ENCODE measurements around the gene KRT86. TPM values are rescaled to one million over a fixed set of nuclear protein-coding genes. Genes with fewer than 3 reads are reported as not detected.

KRT86 gene
- total RNA-seq, 4 donors from 2014 or later, result 3.6 TPM; not detected in 3

GRCh38 chr12:52316290-52316689 lies 41.8 kb downstream of the KRT86 start:
- in situ Hi-C loops (cut with MboI; ENCODE audit: low pct_ligation_motif_present in 1 of 4, low pct_unique_long_range_greater_than_20kb in 1 of 4, low sequenced_read_pairs in 3 of 4), result no loop called here
- Histone ChIP-seq H3K9me3 (no peaks in the 10 kb centered on the region), H3K4me1 (peaks cover 0 to 3% (median 0%) of the 10 kb centered on the region in 4 donors), H3K27me3 (peaks cover 21% of the 10 kb centered on the region), H3K4me3 (no peak overlapping the region), H3K36me3 (no peaks in the 10 kb centered on the region), H3K27ac (no peak overlapping the region)
- 80% methylated on average over 9 of the region's 9 CpGs; no CpG with 5 or more reads in 1 of the 2 donors for WGBS, 2 donors (ENCODE audit: low coverage in 1 of 2)
- no peak for TF ChIP-seq POLR2AphosphoS5 (IDR thresholded peaks at IDR 0.05)
- intact Hi-C loops (cut with DNase I; ENCODE audit: low total_unique reads), result no loop called here
- no peak for DNase-seq

- intact Hi-C loops (cut with DNase I; ENCODE audit: low total_unique reads), result no loop called here
- Histone ChIP-seq H3K4me1 (peaks cover 0 to 4% (median 0%) of the 10 kb centered on the region in 4 donors), H3K4me3 (no peak overlapping the region), H3K9me3 (no peaks in the 10 kb centered on the region), H3K36me3 (no peaks in the 10 kb centered on the region), H3K27ac (no peak overlapping the region), H3K27me3 (peaks cover 20% of the 10 kb centered on the region)
- in situ Hi-C loops (cut with MboI; ENCODE audit: low pct_ligation_motif_present in 1 of 4, low pct_unique_long_range_greater_than_20kb in 1 of 4, low sequenced_read_pairs in 3 of 4), result no loop called here
- 92 to 96% methylated on average over 4 to 11 of the region's 11 CpGs for WGBS, 2 donors (ENCODE audit: low coverage in 1 of 2)
- TF ChIP-seq EP300 (IDR thresholded peaks at IDR 0.05; ENCODE audit: low read depth) (no peak), POLR2A (IDR thresholded peaks at IDR 0.05) (no peak)
- DNase-seq, result no peak
Measured at GRCh38 chr12:52316701-52317100, 42.3 kb downstream of the KRT86 start.

DNA sequence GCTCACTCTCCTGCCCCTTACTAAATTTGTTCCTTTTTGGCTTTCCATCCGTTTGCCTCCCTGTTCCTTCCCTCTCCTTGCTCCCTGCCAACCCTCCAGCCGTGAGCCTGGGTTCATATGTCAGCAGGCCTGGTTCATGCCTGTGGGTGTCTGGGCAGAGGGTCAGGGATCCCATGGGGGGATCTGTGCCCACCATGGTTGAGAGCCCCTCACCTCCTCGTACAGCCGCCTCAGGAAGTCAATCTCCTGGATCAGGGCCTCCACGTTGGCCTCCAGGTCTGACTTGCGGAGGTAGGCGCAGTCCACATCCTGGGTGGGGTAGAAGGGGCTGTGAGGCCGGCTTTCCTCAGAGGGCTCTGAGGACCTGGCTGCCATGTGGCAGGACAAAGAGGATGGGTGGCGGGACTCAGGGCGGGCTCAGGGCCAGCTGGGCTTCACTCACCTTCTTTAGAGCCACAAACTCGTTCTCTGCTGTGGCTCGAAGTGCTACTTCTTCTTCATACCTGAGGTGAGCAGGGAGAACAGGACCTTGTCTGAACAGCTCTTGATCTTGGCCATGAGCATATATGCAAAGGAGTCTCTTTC lies 43.1 kb downstream of the KRT86 start:
- Histone ChIP-seq H3K4me1 (peaks cover 0 to 4% (median 0%) of the 10 kb centered on the region in 4 donors), H3K36me3 (no peaks in the 10 kb centered on the region), H3K27ac (no peak overlapping the region), H3K9me3 (no peaks in the 10 kb centered on the region), H3K4me3 (no peak overlapping the region), H3K27me3 (peaks cover 14% of the 10 kb centered on the region)
- DNase-seq, result no peak
- WGBS, 2 donors (ENCODE audit: low coverage in 1 of 2), result 84% methylated on average over 12 of the region's 12 CpGs; no CpG with 5 or more reads in 1 of the 2 donors
- no peak for TF ChIP-seq EP300 (IDR thresholded peaks at IDR 0.05; ENCODE audit: low read depth)
- no peak for TF ChIP-seq POLR2AphosphoS5 (IDR thresholded peaks at IDR 0.05)
- no peak for TF ChIP-seq CTCF (IDR thresholded peaks at IDR 0.05)
- no peak for TF ChIP-seq POLR2A (IDR thresholded peaks at IDR 0.05)
- intact Hi-C loops (cut with DNase I; ENCODE audit: low total_unique reads), result no loop called here
- in situ Hi-C loops (cut with MboI; ENCODE audit: low pct_ligation_motif_present in 1 of 4, low pct_unique_long_range_greater_than_20kb in 1 of 4, low sequenced_read_pairs in 3 of 4), result no loop called here

- H3K27ac ChIP-seq, result no peak overlapping the region
- H3K27me3 ChIP-seq, result peaks cover 14% of the 10 kb centered on the region
- H3K4me3 ChIP-seq, result no peak overlapping the region
- DNase-seq, result no peak
- no peaks in the 10 kb centered on the region for H3K36me3 ChIP-seq
- no peaks in the 10 kb centered on the region for H3K9me3 ChIP-seq
- H3K4me1 ChIP-seq, result peaks cover 0 to 4% (median 0%) of the 10 kb centered on the region in 4 donors
- no peak for TF ChIP-seq POLR2A (IDR thresholded peaks at IDR 0.05)
- no peak for TF ChIP-seq CTCF (IDR thresholded peaks at IDR 0.05)
- TF ChIP-seq EP300 (IDR thresholded peaks at IDR 0.05; ENCODE audit: low read depth), result no peak
- no peak for TF ChIP-seq POLR2AphosphoS5 (IDR thresholded peaks at IDR 0.05)
- intact Hi-C loops (cut with DNase I; ENCODE audit: low total_unique reads), result no loop called here
- WGBS, 2 donors (ENCODE audit: low coverage in 1 of 2), result 83% methylated on average over 11 of the region's 11 CpGs; no CpG with 5 or more reads in 1 of the 2 donors
- in situ Hi-C loops (cut with MboI; ENCODE audit: low pct_ligation_motif_present in 1 of 4, low pct_unique_long_range_greater_than_20kb in 1 of 4, low sequenced_read_pairs in 3 of 4), result no loop called here
Measured at GRCh38 chr12:52318241-52318990, 44.0 kb downstream of the KRT86 start.

GRCh38 chr12:52319097-52319496 lies 44.7 kb downstream of the KRT86 start:
- DNase-seq, result no peak
- TF ChIP-seq CTCF (IDR thresholded peaks at IDR 0.05) (no peak), EP300 (IDR thresholded peaks at IDR 0.05; ENCODE audit: low read depth) (no peak), POLR2A (IDR thresholded peaks at IDR 0.05) (no peak), POLR2AphosphoS5 (IDR thresholded peaks at IDR 0.05) (no peak)
- Histone ChIP-seq H3K27ac (no peak overlapping the region), H3K4me3 (no peak overlapping the region), H3K27me3 (peaks cover 14% of the 10 kb centered on the region), H3K4me1 (peaks cover 0 to 4% (median 0%) of the 10 kb centered on the region in 4 donors), H3K9me3 (no peaks in the 10 kb centered on the region), H3K36me3 (no peaks in the 10 kb centered on the region)
- in situ Hi-C loops (cut with MboI; ENCODE audit: low pct_ligation_motif_present in 1 of 4, low pct_unique_long_range_greater_than_20kb in 1 of 4, low sequenced_read_pairs in 3 of 4) (no loop called here), intact Hi-C loops (cut with DNase I; ENCODE audit: low total_unique reads) (no loop called here)
- 57 to 79% methylated on average over 5 to 11 of the region's 11 CpGs for WGBS, 2 donors (ENCODE audit: low coverage in 1 of 2)

Data from transverse colon (tissue), 4 donors.